HuH-7.5 (cell line): Measurements from ENCODE around the gene LAMP2.
"Not testable (repeated sequence)": the region's sequence is repeated elsewhere in the genome, so short reads cannot be mapped to it uniquely, and the experiment has no call there.

Experiments used
- DNase-seq: peaks from one replicate; pipeline ENCODE4 v3.0.0; 2011; ENCODE audit warnings: low spot score

Gene LAMP2

DNA sequence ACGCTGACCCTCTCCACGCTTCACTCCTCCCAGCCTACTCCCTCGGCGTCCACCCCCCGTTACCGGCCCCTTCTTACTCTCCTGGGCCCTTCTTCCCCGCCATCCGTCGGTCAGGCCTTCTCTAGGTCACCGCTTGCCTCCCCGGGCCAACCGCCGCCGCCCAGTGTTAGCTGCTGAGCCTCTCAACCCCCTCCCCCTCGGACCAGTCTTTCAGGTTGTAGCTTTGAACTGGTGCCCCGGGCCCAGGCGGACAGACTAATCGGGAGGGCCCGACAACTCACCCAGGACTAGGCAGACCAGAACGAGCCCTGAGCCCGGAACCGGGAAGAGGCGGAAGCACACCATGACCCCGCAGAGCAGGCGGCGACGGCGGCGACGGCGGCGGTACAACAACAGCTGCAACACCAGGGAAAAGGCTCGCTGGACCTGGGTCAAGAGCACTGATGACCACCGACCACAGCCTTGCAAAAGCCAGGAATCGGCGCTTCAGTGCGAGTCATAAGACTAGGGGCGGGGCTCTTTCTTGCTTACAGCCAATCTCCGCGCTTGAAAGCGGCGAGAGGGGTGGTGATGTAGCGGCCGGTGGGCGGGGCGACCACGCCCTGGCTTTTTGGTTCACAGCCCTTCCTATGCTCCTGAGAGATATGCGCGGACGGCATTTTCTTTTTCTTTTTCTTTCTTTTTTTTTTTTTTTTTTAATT is at the start of gene LAMP2:
TSS of gene LAMP2 (minus strand) at position 472 of the 701 bp plus-strand sequence. CDS start at position 345, 127 bp downstream.
- peak; percentile 38 for DNase-seq

DNA sequence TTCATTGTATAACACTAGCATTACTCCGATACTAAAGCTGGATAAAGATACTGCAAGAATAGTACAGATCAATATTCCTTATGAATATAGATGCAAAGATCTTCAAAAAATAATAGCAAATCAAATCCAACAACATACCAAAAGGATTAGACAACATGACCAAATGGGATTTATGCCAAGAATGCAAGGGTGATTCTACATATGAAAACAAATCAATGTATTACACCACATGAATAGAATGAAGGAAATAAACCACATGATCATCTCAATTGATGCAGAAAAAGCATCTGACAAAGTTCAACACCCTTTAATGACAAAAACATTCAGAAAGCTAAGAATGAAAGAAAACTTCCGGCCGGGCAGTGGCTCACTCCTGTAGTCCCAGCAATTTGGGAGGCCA is 48.8 kb upstream of the LAMP2 start:
- no peak for DNase-seq

DNA sequence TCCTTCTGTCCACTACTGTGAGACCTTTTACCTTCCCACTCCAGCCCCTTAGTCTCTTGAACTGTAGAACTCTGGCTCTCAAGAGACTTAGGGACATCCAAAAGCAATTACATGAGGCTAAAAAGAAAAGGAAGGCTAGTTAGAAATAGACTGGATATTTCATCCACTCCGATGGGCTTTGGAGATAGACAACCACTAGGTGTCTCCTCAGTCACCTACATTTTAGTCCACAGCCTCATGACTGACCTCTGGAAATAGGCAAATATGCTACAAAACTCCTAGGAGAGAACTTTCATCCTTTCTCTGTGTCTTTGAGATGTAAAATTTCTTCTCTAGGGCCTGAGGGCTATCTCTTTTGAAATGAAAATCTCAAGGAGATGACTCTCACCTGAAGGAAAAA is 45.1 kb upstream of the LAMP2 start:
- peak; percentile 11 for DNase-seq

DNA sequence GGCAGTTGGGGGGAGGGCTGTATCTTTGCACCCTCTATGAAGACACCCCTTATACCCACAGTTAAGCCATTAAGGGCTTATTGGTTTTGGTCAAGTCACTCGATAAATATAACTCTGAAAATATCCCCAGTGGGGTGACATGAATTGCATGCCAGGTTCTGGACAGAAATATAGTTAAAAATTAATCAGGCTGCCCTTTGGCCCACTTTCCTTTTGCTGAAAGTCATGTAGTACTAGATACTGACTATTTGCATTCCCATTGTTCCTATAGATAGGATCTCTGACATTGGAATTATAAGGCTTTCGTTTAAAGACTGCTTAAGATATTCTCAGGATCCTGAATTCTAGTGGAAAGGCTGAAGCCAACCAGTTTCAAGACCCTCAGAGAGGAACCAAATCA is 43.5 kb upstream of the LAMP2 start:
- no peak for DNase-seq

DNA sequence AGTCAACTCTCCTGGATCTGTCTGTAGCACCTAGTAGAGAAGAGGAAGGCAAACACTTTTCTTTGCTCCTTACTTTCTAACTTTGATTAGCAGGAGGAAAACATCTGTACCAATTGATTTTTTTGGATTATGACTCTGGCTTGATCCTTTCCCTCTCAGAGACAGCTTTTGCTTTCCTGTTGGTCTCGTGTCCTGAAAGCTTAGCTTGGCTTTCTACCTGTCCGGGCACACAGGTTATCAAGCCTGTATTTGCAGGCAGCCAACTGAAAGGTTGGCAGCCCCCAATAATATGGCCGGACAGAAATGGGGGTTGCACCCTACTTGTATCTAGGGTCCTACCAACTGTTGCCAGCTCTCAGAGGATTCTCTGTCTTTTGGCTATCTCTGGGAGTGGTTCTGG is 43.1 kb upstream of the LAMP2 start:
- DNase-seq: no peak

DNA sequence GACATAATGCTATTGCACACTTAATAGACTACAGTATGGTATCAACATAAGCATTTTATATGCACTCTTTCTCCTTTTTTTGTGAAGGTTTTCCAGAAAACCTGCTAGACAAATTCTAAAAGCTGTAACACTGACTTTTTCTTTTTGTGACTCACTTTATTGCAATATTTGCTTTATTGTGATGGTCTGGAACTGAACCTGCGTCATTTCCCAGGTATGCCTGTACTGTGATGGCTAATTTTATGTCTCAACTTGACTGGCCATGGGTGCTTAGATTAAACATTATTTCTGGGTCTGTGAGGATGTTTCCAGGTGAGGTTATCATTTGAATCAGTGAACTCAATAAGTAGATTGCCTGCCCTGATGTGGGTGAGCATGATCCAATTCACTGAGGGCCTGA is 35.5 kb upstream of the LAMP2 start:
- DNase-seq: no peak

DNA sequence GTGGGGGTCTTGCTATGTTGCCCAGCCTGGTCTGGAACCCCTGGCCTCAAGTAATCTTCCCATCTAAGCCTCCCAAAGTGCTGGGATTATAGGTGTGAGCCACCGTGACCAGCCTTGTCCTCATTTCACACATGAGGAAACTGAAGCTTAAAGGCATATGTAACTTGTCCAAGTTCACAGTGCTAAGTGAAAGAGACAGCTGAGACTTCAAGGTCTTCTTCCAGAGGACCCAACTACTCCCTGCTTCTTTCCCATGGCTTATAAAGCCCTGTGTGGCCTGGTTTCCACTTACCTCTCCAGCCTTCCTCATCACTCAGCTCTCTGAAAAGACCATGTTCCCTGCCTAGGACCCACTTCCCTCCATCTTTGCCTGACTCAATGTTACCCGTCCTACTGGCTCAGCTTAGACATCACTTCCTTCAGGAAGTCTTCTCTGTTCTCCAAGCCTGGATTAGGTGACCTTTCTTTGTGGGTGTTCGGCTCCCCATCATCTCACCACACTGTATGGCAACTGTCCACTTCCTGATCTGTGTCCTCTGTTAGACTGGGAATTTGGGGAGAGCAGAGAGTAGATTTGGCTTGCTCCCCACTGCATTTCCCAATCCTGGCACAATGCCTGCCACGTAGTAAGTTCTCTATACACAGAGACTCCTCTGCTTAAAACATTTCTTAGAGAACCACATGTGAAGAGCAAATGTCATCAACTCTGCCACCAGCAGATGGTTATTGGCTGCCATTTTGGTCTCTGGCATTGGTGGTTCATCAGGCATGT is 30.4 kb upstream of the LAMP2 start:
- no peak for DNase-seq

DNA sequence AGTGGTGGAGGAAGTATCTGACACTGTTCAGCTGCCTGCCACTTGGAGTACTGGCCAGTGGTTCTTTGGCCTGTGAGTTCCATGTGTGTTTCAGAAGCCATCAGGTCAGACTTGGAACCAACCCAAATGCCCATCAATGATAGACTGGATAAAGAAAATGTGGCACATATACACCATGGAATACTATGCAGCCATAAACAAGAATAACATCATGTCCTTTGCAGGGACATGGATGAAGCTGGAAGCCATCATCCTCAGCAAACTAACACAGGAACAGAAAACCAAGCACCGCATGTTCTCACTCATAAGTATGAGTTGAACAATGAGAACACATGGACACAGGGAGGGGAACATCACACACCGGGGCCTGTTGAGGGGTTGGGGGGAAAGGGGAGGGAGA is 21.0 kb upstream of the LAMP2 start:
- not testable (repeated sequence) for DNase-seq

DNA sequence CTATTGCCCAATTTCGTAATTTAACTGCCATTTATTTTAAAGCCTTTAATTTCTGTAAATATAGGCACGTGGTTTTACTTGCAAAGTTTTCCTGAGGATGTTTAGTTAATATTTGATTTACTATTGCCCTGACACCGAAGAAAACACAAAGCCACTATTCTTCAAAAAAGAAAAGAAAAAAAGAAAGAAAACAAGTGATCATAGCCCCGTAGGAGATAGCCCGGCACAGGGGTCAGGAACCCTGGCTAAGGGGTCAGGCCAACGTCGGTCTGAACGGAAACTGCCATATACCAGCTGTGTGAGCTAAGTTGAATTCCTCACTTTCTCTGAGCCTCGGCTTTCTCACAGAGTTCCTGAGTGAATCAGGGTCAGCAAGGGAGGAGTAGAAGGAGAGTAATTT is 17.7 kb upstream of the LAMP2 start:
- peak; percentile 8 for DNase-seq

DNA sequence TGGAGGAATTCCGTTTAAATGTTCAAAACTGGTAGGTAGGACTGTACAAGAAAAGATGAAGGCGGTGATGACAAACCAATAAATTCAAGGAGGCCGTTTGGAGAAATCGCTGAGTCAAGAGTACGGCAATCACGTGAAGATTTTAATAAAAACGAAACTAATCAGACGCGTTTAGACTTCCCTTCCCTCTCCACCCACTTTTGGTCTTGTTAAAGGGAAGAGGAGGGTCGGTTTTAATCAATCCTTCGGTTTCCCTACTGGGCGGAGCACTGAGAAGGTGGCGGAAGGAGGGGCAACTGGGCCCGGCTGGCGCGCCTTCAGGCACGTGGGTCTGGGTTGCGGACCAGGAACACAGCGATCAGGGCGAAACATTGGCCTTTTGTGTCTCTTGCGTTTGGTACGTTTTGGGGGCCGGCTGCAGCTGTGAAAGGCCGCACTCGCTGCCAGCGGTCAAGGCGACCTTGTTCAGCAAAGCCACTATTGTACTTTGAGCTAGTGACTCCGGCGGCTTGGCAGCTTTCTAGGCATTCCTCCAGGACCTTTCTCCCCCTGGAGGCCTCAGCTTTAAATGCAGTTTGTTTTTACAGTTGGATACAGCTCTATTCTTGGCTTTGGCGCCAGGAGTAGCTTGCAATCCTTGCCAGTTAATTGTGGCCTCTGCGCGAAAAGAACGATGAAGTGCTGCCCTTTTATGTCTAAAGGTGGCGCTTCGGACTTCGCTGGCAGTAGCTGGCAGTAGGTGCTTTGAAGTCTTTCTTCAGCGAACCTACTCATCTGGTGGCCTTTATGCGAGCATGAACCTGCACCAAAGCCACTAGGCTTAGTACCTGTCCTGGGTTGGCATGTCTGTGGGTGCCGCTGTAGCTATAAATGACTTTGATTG is 16.8 kb upstream of the LAMP2 start:
- DNase-seq: peak; percentile 20

DNA sequence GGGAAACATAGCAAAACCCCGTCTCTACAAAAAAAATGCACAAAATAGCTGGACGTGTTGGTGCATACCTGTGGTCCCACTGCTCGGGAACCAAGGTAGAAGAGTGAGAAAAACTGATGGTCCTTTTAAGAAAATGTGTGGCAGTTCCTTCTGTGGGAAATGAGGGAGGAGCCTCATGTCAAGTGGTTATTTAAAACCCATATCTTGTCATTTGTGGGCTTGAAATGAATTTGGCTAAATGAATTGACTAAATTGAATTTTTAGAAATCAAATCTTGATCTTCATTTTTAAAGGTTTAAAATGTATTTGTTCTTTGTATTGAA is 16.2 kb upstream of the LAMP2 start:
- DNase-seq: no peak

DNA sequence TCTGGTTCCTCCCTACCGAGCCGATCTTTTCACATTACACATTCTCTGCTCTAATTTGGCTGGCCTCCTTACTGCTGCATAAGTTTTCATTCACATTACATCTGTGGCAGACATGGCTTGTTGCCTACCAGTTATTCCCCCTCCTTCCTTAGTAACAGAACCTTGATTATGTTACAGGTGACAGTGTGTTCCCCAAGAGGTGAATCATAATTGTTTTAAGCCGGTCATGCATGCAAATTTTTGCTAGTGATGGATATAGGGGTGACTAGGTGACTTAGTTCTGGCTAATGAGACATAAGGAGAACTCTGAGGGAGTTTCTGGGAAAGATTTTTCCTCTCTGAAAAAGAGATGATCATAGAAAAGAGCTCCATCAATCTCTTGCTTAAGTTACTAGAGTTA is 8.4 kb upstream of the LAMP2 start:
- no peak for DNase-seq

DNA sequence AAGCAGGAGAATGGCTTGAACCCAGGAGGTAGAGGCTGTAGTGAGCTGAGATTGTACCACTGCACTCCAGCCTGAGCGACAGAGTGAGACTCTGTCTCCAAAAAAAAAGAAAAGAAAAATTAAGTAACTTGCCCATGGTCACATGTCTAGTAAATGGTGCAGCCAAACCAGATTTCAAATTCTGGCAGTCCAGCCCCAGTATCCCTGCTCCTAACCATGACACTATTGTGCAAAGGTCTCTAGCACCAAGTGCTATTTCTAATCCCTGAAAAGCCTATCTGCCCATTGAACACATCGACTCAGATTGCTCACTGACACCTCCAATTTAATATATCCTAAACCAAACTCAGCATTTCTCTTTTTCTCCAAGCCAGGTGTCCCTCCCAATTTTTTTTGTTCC is 7.6 kb upstream of the LAMP2 start:
- no peak for DNase-seq

DNA sequence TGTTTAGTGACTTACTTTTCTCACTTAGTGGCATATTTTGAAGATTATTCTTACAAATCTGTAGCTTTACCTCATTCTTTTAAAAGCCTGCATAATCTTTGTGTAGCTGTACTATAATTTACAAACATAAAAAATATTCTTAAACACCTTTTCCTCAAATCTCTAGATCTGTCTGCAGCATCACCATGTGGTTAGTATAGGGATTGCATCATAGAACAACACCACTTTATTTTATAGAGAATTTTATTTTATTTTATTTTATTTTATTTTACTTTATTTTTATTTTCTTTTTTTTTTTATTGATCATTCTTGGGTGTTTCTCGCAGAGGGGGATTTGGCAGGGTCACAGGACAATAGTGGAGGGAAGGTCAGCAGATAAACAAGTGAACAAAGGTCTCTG is 6.4 kb upstream of the LAMP2 start:
- not testable (repeated sequence) for DNase-seq

DNA sequence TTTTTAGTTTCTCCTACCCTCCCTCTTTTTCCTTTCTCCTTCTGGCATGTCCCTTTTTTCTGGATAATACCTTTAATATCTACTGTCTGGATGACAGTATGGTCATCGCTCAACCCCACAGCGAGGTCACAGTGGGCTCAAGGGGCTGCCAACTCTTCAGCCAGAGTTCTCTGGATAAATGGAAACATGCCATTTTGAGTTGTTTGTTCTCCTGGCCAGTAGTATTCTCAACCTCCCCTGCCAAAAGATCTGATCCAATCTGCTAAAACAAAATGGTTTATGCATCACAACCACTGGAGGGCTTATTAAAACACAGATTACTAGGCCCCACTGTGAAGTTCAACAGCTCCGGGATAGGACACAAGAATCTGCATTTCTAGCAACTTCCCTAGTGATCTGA is 5.0 kb upstream of the LAMP2 start:
- no peak for DNase-seq

DNA sequence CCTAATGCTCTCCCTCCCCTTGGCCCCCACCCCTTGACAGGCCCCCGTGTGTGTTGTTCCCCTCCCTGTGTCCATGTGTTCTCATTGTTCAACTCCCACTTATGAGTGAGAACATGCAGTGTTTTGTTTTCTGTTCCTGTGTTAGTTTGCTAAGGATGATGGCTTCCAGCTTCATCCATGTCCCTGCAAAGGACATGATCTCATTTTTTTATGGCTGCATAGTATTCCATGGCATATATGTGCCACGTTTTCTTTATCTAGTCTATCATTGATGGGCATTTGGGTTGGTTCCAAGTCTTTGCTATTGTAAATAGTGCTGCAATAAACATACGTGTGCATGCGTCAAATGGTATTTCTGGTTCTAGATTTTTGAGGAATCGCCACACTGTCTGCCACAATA is 561 bp upstream of the LAMP2 start:
- DNase-seq: not testable (repeated sequence)

DNA sequence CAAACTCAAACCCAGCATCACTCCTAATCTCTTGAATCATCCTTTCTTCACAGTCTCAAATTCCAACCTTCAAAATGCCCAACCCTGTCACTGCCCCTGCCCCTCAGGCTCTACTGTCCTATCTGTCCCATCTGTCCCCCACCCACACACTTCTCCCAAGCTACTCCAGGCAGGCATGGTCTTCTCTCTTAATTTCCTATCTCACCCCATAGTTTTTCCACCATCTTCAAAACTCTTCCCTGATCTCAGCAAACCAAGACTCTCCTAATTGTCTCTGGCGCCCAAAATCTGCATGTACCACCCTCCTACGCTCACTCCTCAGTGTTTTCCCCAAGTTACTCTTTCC is 644 bp downstream of the LAMP2 start:
- DNase-seq: no peak

DNA sequence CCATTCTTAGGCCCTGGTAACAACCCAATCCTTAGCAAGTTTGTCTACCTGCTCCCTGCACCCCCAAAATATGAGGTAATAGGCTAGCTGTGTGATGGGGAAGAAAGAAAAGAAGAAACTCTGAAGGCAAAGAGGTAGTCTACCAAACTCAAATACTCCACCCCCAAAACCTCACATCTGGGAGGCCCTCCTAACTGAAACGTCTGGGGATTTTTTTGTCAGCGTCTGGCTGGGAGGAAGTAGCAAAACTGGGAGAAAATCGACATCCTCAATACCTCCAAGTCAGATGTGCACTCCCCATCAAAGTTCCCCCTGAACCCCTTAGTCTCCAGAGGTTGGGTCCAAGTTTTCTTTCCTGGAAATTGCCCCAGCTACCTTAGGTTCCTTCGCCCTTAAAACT is 1.0 kb downstream of the LAMP2 start:
- no peak for DNase-seq

DNA sequence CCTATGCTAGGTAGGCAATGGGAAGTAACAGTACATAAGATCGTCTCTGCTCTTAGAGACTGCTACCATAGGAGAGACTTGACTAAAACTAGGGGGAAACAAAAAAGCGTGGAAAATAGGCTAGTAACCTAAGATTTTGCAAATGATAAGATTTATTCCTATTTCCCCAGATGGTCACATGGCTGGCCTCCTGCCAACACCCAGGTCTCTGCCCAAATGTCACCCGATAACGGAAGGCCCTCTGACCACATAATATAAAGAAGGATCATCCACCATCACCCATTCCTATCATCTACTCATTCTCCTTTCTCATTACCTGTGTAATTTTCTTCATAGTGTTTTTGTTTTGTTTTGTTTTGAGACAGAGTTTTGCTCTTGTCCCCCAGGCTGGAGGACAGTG is 4.7 kb downstream of the LAMP2 start:
- no peak for DNase-seq

DNA sequence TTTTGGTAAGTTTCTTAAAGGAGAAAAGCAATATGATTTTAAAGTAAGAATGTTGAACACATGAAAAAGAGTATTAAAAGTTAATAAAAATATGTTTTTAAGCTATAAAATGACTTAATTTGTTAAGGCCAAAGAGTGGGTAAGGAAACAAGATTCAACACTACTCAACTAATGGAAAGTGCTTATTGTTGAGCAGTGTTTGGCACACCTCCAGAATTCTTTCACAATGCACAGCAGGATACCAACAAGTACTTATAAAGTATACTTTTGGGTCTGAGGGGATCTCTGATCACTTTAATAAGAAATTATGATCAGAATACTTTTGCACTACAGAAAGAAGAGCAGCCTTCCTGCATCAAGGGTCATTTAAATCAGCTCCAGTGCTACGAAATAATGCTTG is 5.9 kb downstream of the LAMP2 start:
- no peak for DNase-seq

DNA sequence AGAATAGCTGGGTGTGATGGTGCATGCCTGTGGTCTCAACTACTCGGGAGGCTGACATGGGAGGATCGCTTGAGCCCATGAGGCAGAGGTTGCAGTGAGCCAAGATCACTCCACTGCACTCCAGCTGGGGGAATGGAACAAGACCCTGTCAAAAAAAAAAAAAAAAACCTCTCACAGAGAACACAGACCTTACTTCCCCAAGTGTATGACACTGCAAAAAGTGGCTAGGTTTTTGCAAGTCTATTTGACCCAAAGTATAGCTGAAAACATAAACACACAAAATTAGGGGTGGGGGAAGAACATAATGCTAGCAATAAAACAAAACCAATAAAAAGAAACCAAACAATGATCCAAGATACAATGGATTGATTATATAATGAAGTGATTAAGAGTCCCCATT is 6.7 kb downstream of the LAMP2 start:
- no peak for DNase-seq

DNA sequence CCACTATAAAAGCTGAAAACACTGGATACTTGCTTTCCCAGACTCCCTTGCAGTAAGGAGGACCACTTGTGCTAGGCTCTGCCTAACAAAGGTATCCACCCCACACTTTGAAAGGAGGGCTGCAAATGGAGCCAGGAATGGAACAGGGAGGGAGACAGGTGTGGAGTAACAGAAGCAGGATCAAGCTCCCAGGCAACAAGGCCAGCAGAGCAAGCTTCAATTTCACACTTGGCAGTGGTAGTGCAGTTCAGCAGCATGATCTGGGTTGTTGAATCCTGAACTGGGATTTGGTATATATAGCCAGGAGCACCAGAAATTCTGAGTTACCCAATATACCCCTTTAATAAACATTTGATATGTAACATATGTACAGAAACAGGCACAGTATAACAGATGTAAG is 9.8 kb downstream of the LAMP2 start:
- no peak for DNase-seq

DNA sequence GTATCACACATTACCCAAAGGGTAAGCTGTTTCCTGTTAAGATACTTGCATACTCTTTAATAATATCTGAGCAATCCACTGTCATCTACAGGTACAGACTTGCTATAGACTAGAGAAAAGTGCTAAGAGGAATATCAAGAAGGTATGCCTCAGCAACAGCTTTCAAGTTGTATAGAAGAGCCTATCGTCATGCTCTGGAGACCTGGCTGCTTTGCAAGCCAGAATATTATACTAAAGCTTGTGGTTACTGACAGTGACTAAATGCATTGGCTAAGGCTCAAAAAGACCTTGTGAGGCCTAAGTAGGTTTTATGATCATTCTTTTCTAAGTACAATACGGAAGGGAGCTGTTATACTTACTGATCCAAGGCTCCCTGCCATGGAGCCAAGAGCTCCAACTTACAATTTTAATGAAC is 11.3 kb downstream of the LAMP2 start:
- no peak for DNase-seq
